SK-N-SH (cell line): ENCODE data around the gene MCEMP1. TPM values are rescaled to one million over a fixed set of nuclear protein-coding genes. Genes with fewer than 3 reads are reported as not detected.

ENCODE experiments used
- CTCF ChIA-PET: fragments of 300-600, 350-600 bp; formaldehyde crosslinking; extraction: SDS; loops from one replicate; lab custom pipeline; 2021; lab: Yijun Ruan, JAX
- POLR2A ChIA-PET: fragments of 350-600 bp; sonication (Branson Sonifier 250); formaldehyde crosslinking; extraction: SDS; loops from one replicate; lab custom pipeline; 2020; ENCODE audit warnings: antibody characterized with exemption, inconsistent platforms; lab: Yijun Ruan, JAX
- DNase-seq: peaks from one replicate; pipeline ENCODE4 v3.0.0; 2012
- H2AFZ ChIP-seq: fragments of 200-600 bp; sonication (generic); 2 replicates; pipeline ENCODE4 v1.8.1; 2016; ENCODE audit warnings: antibody characterized with exemption, mild to moderate bottlenecking, low read depth
- H3F3A ChIP-seq: fragments of 200-600 bp; sonication (generic); replicated peaks from 2 replicates; pipeline ENCODE3; 2016; ENCODE audit warnings: antibody characterized with exemption, mild to moderate bottlenecking; ENCODE audit not compliant: insufficient read depth
- H3K27ac ChIP-seq, 2 experiments: fragments of 200-500 bp in 1 of 2; fragments of 200-600 bp in 1 of 2; sonication (Bioruptor generic) in 1 of 2; sonication (generic), shearing (Covaris generic) in 1 of 2; 2 replicates each; pipeline versions ENCODE4 v1.5.1 to v1.6.1; 2014 to 2016; ENCODE audit warnings: low read depth in 2 of 2, inconsistent platforms in 1 of 2, low read length in 1 of 2, mild to moderate bottlenecking in 1 of 2, mixed read lengths in 1 of 2
- H3K27me3 ChIP-seq: fragments of 200-600 bp; sonication (generic), shearing (Covaris generic); 2 replicates; pipeline ENCODE4 v1.6.1; 2016; ENCODE audit warnings: mixed run types; ENCODE audit not compliant: insufficient read depth
- H3K36me3 ChIP-seq, 2 experiments: fragments of 200-500 bp in 1 of 2; fragments of 200-600 bp in 1 of 2; sonication (Bioruptor generic) in 1 of 2; sonication (generic) in 1 of 2; replicated peaks in 1 of 2; 2 replicates each; pipeline versions ENCODE3 to v1.5.1; 2014 to 2016; ENCODE audit warnings: low read length in 1 of 2, mild to moderate bottlenecking in 1 of 2; ENCODE audit not compliant: insufficient read depth in 2 of 2, control insufficient read depth in 1 of 2
- H3K4me1 ChIP-seq, 2 experiments: fragments of 200-500 bp in 1 of 2; fragments of 200-600 bp in 1 of 2; sonication (Bioruptor generic) in 1 of 2; sonication (generic), shearing (Covaris generic) in 1 of 2; 2 replicates each; pipeline versions ENCODE4 v1.5.1 to v1.6.1; 2014 to 2016; ENCODE audit warnings: low read depth in 1 of 2, low read length in 1 of 2, mixed run types in 1 of 2; ENCODE audit not compliant: insufficient read depth in 2 of 2, control insufficient read depth in 1 of 2
- H3K4me2 ChIP-seq: fragments of 200-600 bp; sonication (generic), shearing (Covaris generic); 2 replicates; pipeline ENCODE4 v1.6.1; 2017; ENCODE audit warnings: mixed run types
- H3K4me3 ChIP-seq, 2 experiments: fragments of 200-500 bp in 1 of 2; fragments of 200-600 bp in 1 of 2; sonication (Bioruptor generic) in 1 of 2; sonication (generic), shearing (Covaris generic) in 1 of 2; 2 replicates each; pipeline versions ENCODE4 v1.5.1 to v1.8.1; 2014 to 2016; ENCODE audit warnings: low read depth in 2 of 2, inconsistent platforms in 1 of 2, low read length in 1 of 2, mild to moderate bottlenecking in 1 of 2, mixed read lengths in 1 of 2, moderate library complexity in 1 of 2
- H3K79me2 ChIP-seq: fragments of 200-600 bp; sonication (generic); 2 replicates; pipeline ENCODE4 v1.8.1; 2017; ENCODE audit warnings: mild to moderate bottlenecking; ENCODE audit not compliant: insufficient read depth
- H3K9ac ChIP-seq: fragments of 200-600 bp; sonication (generic); 2 replicates; pipeline ENCODE4 v1.6.1; 2017; ENCODE audit warnings: mixed run types
- H3K9me2 ChIP-seq: fragments of 200-600 bp; sonication (generic); 2 replicates; pipeline ENCODE4 v1.6.1; 2017; ENCODE audit warnings: mixed run types
- H3K9me3 ChIP-seq: fragments of 200-600 bp; sonication (generic); 2 replicates; pipeline ENCODE4 v1.6.1; 2017; ENCODE audit warnings: mixed run types, mild to moderate bottlenecking, moderate library complexity
- H4K20me1 ChIP-seq: fragments of 200-600 bp; sonication (generic); 2 replicates; pipeline ENCODE4 v1.6.1; 2017; ENCODE audit warnings: mild to moderate bottlenecking, mixed run types; ENCODE audit not compliant: insufficient read depth
- ELF1 ChIP-seq: IDR thresholded peaks from 2 replicates; pipeline ENCODE4 v1.4.0; 2012
- EP300 ChIP-seq, 2 experiments: IDR thresholded peaks; 2 replicates each; pipeline versions ENCODE4 v1.4.0 to v1.6.1; 2012; ENCODE audit warnings: borderline replicate concordance in 1 of 2, low read depth in 1 of 2, low read length in 1 of 2
- EZH2phosphoT487 ChIP-seq: fragments of 200-600 bp; sonication (generic); IDR thresholded peaks from 2 replicates; pipeline ENCODE4 v1.6.1; 2017; ENCODE audit warnings: low read depth, mixed run types, mild to moderate bottlenecking, antibody characterized with exemption, moderate library complexity, borderline replicate concordance
- FOXJ3 ChIP-seq: sonication (generic); formaldehyde crosslinking; IDR thresholded peaks from 2 replicates; pipeline ENCODE4 v1.5.1; 2020; ENCODE audit warnings: mild to moderate bottlenecking, missing genetic modification reagents
- FOXM1 ChIP-seq: IDR thresholded peaks from 2 replicates; pipeline ENCODE4 v1.4.0; 2012; ENCODE audit warnings: low read depth, mild to moderate bottlenecking
- JUND ChIP-seq: IDR thresholded peaks from 2 replicates; pipeline ENCODE4 v1.4.0; 2012
- NRF1 ChIP-seq: IDR thresholded peaks from 2 replicates; pipeline ENCODE4 v1.6.1; 2012; ENCODE audit warnings: low read depth, mild to moderate bottlenecking, low read length
- RAD21 ChIP-seq: IDR thresholded peaks from 2 replicates; pipeline ENCODE4 v1.6.1; 2012; ENCODE audit warnings: mild to moderate bottlenecking, low read length
- TAF1 ChIP-seq: IDR thresholded peaks from 2 replicates; pipeline ENCODE4 v1.6.1; 2012; ENCODE audit warnings: low read depth, mild to moderate bottlenecking, low read length, moderate library complexity, borderline replicate concordance
- USF1 ChIP-seq: IDR thresholded peaks from 2 replicates; pipeline ENCODE4 v1.4.0; 2012; ENCODE audit warnings: low read depth, borderline replicate concordance
- YY1 ChIP-seq: IDR thresholded peaks from 2 replicates; pipeline ENCODE4 v1.4.0; 2012; ENCODE audit warnings: low read depth, mild to moderate bottlenecking
- WGBS: methylation state at CpG from one replicate; pipeline ENCODE4 v1.1.6; 2017; ENCODE audit warnings: low lambda C conversion rate; 5-methylcytosine and 5-hydroxymethylcytosine counted together
- polyA plus RNA-seq, 3 experiments: library from polyadenylated mRNA; depleted of rRNA; stranded (reverse); fragments of >200 nt; gene quantifications; 2 replicates each; pipeline ENCODE4 v1.2.3, GENCODE V29; 2012
- TF ChIP-seq, protein P1 (sequence below): fragments of 200-600 bp; sonication (generic); IDR thresholded peaks from 2 replicates; pipeline ENCODE4 v1.6.1; 2017; ENCODE audit warnings: antibody characterized with exemption, mild to moderate bottlenecking, moderate library complexity
- TF ChIP-seq, protein P2 (sequence below): fragments of 150-350 bp; IDR thresholded peaks from 2 replicates; pipeline ENCODE4 v1.6.1; 2017; ENCODE audit warnings: antibody characterized with exemption, low read length, low read depth, borderline replicate concordance
- TF ChIP-seq, protein P3 (sequence below): IDR thresholded peaks from 2 replicates; pipeline ENCODE4; 2012

MCEMP1 gene
- polyA plus RNA-seq, 1 of the 3 experiments (the other 2 are of a cell fraction), result not detected

DNA sequence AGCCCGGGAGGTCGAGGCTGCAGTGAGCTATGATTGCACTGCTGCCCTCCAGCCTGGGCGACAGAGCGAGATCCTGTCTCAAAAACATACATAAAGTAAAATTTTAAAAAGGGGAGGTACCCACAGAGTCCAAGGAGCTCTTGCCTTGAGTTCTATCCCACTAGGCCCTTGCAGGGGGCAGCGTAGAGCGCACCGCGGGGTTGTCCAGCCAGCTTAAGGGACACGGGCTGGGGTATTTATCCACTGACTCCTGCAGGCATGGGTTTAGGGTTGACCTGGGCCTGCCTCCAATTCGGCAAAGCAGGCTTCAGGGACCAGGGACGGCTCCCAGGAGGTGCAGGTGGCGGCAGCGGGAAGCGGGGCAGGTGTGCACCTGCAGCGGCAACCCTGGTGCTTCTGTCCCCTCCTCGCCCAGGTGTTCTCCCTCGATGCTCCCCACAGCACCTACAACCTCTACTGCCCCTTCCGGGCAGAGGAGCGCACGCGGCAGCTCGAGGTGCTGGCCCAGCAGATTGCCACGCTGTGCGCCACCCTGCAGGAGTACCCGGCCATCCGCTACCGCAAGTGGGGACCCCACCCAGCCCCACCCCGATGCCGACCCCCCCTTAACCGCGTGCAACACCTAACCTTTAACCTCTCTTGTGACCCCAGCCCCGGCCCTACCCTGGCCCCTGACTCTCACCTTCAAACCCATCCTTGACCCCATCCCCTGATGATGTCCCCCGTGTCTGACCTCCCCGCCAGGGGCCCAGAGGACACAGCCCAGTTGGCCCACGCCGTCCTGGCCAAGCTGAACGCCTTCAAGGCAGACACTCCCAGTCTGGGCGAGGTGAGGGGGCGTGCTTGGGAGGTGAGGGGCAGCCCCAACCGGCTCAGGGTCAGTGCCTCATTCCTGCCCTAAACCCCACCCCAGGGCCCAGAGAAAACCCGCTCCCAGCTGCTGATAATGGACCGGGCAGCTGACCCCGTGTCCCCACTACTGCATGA lies 35.3 kb upstream of the MCEMP1 start:
- Histone ChIP-seq H3F3A (peaks cover 4% of the 10 kb centered on the region), H3K4me2 (no peak overlapping the region), H2AFZ (no peak overlapping the region), H3K27me3 (peaks cover 33% of the 10 kb centered on the region), H3K79me2 (no peaks in the 10 kb centered on the region), H3K4me3 (no peak overlapping the region), H3K4me1 (no peaks in the 10 kb centered on the region; a peak in 1 of 4 replicates), H3K9me2 (no peaks in the 10 kb centered on the region), H3K9ac (no peak overlapping the region), H3K36me3 (no peaks in the 10 kb centered on the region), H3K27ac (no peak overlapping the region), H4K20me1 (no peaks in the 10 kb centered on the region), H3K9me3 (no peaks in the 10 kb centered on the region)
- CTCF ChIA-PET, result interaction anchor here (0.6 to 1.3 kb wide), 5 partner anchors 39 to 540 kb away, joined by 3 to 4 read pairs (median 3); partner anchors contain the start of gene TRAPPC5
- DNase-seq, result no peak
- POLR2A ChIA-PET, result interaction anchor here (1.0 to 1.4 kb wide), 2 partner anchors 12 kb away, joined by 3 to 6 read pairs; partner anchors contain the start of genes PET100 and XAB2
- TF ChIP-seq, protein P1, sequence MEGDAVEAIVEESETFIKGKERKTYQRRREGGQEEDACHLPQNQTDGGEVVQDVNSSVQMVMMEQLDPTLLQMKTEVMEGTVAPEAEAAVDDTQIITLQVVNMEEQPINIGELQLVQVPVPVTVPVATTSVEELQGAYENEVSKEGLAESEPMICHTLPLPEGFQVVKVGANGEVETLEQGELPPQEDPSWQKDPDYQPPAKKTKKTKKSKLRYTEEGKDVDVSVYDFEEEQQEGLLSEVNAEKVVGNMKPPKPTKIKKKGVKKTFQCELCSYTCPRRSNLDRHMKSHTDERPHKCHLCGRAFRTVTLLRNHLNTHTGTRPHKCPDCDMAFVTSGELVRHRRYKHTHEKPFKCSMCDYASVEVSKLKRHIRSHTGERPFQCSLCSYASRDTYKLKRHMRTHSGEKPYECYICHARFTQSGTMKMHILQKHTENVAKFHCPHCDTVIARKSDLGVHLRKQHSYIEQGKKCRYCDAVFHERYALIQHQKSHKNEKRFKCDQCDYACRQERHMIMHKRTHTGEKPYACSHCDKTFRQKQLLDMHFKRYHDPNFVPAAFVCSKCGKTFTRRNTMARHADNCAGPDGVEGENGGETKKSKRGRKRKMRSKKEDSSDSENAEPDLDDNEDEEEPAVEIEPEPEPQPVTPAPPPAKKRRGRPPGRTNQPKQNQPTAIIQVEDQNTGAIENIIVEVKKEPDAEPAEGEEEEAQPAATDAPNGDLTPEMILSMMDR, result peak; percentile 12; the same call in 1 of the 2 replicates
- TF ChIP-seq JUND, result no peak
- TF ChIP-seq EZH2phosphoT487, result no peak
- 30% methylated on average over 20 of the region's 43 CpGs for WGBS

DNA sequence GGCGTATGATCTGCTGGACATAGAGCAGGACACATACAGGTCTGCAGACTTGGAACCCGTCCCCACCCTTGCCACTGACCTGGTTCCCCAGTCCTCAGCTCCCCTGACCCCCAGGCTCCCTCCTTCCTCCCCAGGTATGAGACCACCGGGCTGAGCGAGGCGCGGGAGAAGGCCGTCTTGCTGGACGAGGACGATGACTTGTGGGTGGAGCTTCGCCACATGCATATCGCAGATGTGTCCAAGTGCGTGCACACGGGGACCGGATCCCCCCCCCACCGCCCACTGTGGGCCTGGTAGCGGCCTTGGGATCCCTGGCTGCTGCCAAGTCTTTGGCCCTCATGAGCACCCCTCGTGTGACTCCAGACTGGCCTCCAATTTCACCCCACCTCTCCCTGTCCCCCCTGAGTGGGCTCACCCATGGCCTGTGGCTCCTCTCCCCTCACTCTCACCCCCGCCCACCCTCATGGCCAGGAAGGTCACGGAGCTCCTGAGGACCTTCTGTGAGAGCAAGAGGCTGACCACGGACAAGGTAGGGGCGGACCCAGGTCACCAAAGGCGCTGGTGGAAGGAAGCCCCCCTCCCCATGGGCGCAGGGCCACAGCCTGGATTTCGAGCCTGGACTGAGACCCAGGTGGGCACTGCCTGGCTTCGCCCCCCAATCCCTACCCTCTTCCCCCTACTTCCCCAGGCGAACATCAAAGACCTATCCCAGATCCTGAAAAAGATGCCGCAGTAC lies 34.4 kb upstream of the MCEMP1 start:
- Histone ChIP-seq H3K27ac (no peak overlapping the region), H3K36me3 (no peaks in the 10 kb centered on the region), H3K4me2 (no peak overlapping the region)
- no peak for TF ChIP-seq FOXM1
- TF ChIP-seq EZH2phosphoT487, result no peak
- TF ChIP-seq JUND, result no peak
- TF ChIP-seq, all 33 proteins: peak for 0
- H4K20me1 ChIP-seq, result no peaks in the 10 kb centered on the region
- peaks cover 4% of the 10 kb centered on the region for H3F3A ChIP-seq
- H2AFZ ChIP-seq, result no peak overlapping the region
- 42% methylated on average over 14 of the region's 27 CpGs for WGBS
- H3K27me3 ChIP-seq, result peaks cover 33% of the 10 kb centered on the region
- no peaks in the 10 kb centered on the region for H3K4me1 ChIP-seq
- H3K4me3 ChIP-seq, result no peak overlapping the region
- no peaks in the 10 kb centered on the region for H3K9me2 ChIP-seq
- DNase-seq, result no peak
- no peaks in the 10 kb centered on the region for H3K79me2 ChIP-seq
- ChIA-PET POLR2A (interaction anchor here (1.4 kb wide), 1 partner anchor 13 kb away, joined by 6 read pairs; the partner anchor contains the start of genes PET100 and XAB2), CTCF (interaction anchor here (1.0 to 1.3 kb wide), 3 partner anchors 38 to 158 kb away, joined by 3 to 4 read pairs (median 3); partner anchors contain the start of gene TRAPPC5)
- H3K9me3 ChIP-seq, result no peaks in the 10 kb centered on the region
- H3K9ac ChIP-seq, result no peak overlapping the region

- no peak overlapping the region for H3K27ac ChIP-seq
- no peaks in the 10 kb centered on the region for H3K9me2 ChIP-seq
- H3K79me2 ChIP-seq, result no peaks in the 10 kb centered on the region
- no peaks in the 10 kb centered on the region for H4K20me1 ChIP-seq
- no peaks in the 10 kb centered on the region for H3K4me1 ChIP-seq
- no peak overlapping the region for H2AFZ ChIP-seq
- no peak overlapping the region for H3K9ac ChIP-seq
- TF ChIP-seq YY1, result no peak
- TF ChIP-seq RAD21, result no peak
- TF ChIP-seq, protein P2, sequence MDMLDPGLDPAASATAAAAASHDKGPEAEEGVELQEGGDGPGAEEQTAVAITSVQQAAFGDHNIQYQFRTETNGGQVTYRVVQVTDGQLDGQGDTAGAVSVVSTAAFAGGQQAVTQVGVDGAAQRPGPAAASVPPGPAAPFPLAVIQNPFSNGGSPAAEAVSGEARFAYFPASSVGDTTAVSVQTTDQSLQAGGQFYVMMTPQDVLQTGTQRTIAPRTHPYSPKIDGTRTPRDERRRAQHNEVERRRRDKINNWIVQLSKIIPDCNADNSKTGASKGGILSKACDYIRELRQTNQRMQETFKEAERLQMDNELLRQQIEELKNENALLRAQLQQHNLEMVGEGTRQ, result no peak
- no peak for TF ChIP-seq USF1
- TF ChIP-seq, protein P3, sequence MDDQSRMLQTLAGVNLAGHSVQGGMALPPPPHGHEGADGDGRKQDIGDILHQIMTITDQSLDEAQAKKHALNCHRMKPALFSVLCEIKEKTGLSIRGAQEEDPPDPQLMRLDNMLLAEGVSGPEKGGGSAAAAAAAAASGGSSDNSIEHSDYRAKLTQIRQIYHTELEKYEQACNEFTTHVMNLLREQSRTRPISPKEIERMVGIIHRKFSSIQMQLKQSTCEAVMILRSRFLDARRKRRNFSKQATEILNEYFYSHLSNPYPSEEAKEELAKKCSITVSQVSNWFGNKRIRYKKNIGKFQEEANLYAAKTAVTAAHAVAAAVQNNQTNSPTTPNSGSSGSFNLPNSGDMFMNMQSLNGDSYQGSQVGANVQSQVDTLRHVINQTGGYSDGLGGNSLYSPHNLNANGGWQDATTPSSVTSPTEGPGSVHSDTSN, result no peak
- TF ChIP-seq EP300 (IDR thresholded peaks at IDR 0.05; ENCODE audit: borderline replicate concordance in 1 of 2, low read depth in 1 of 2, low read length in 1 of 2), result no peak
- no peak for TF ChIP-seq TAF1
- TF ChIP-seq NRF1, result no peak
- no peak for TF ChIP-seq ELF1
- TF ChIP-seq FOXJ3, result no peak
- TF ChIP-seq, all 33 proteins: peak for 0
- Histone ChIP-seq H3K4me3 (no peak overlapping the region), H3K27me3 (peaks cover 27% of the 10 kb centered on the region), H3F3A (peaks cover 4% of the 10 kb centered on the region), H3K36me3 (no peaks in the 10 kb centered on the region), H3K4me2 (no peak overlapping the region), H3K9me3 (no peaks in the 10 kb centered on the region)
- DNase-seq, result peak; percentile 19
- WGBS, result 66% methylated on average over 4 of the region's 8 CpGs
- POLR2A ChIA-PET, result no interaction called here
- CTCF ChIA-PET, result no interaction called here
These were observed 33.9 kb upstream of the MCEMP1 start for GRCh38 chr19:7643031-7643415.
